K562 (cell line): ENCODE measurements around the gene EVL.

Source experiments
- CBX8 ChIP-seq: fragments of 200-600 bp; sonication (generic); IDR thresholded peaks from 2 replicates; pipeline ENCODE4 v1.6.1; 2012; ENCODE audit warnings: borderline replicate concordance, mixed run types, low read depth, mild to moderate bottlenecking, moderate library complexity, mixed read lengths, low read length, control low read depth, inconsistent platforms; ENCODE audit not compliant: poor library complexity, severe bottlenecking; ENCODE audit errors: extremely low read depth
- CTCF ChIP-seq, 3 experiments: IDR thresholded peaks in 2 of 3; conservative IDR thresholded peaks in 1 of 3; 2 replicates each; pipeline ENCODE4 v1.5.1; 2011 to 2012; ENCODE audit warnings: low read length in 3 of 3, mild to moderate bottlenecking in 3 of 3, control low read depth in 2 of 3, improper control_type of control experiment in 1 of 3, inconsistent platforms in 1 of 3, low read depth in 1 of 3, mixed read lengths in 1 of 3, moderate library complexity in 1 of 3; ENCODE audit not compliant: insufficient read depth in 2 of 3
- E2F1 ChIP-seq: sonication (generic); formaldehyde crosslinking; IDR thresholded peaks from 2 replicates; pipeline ENCODE4 v1.8.1; 2023; ENCODE audit warnings: mild to moderate bottlenecking, missing genetic modification reagents, moderate library complexity
- HMG20B ChIP-seq: fragments of 250-450 bp; sonication (Bioruptor Pico); IDR thresholded peaks from 2 replicates; pipeline ENCODE4 v1.5.0; 2021; ENCODE audit warnings: mild to moderate bottlenecking
- KLF1 ChIP-seq: fragments of 450-650 bp; IDR thresholded peaks from 2 replicates; pipeline ENCODE4 v1.6.1; 2016; ENCODE audit warnings: missing genetic modification characterization, missing compliant biosample characterization
- KLF13 ChIP-seq: fragments of 450-650 bp; IDR thresholded peaks from 2 replicates; pipeline ENCODE4 v1.6.1; 2016; ENCODE audit warnings: missing genetic modification characterization, low read depth, mild to moderate bottlenecking, missing compliant biosample characterization, moderate library complexity, borderline replicate concordance
- TAF1 ChIP-seq: IDR thresholded peaks from 2 replicates; pipeline ENCODE4 v1.6.1; 2011; ENCODE audit warnings: mild to moderate bottlenecking, low read length, moderate library complexity; ENCODE audit not compliant: insufficient read depth, control insufficient read depth, severe bottlenecking; ENCODE audit errors: extremely low read depth
- TAF9B ChIP-seq: fragments of 450-650 bp; IDR thresholded peaks from 2 replicates; pipeline ENCODE4 v1.6.1; 2018; ENCODE audit warnings: mild to moderate bottlenecking; ENCODE audit not compliant: partially characterized antibody
- TF ChIP-seq, protein P1 (sequence below): fragments of 450-650 bp; formaldehyde crosslinking; IDR thresholded peaks from 2 replicates; pipeline ENCODE4 v1.4.0; 2022; ENCODE audit warnings: mild to moderate bottlenecking, moderate library complexity

DNA sequence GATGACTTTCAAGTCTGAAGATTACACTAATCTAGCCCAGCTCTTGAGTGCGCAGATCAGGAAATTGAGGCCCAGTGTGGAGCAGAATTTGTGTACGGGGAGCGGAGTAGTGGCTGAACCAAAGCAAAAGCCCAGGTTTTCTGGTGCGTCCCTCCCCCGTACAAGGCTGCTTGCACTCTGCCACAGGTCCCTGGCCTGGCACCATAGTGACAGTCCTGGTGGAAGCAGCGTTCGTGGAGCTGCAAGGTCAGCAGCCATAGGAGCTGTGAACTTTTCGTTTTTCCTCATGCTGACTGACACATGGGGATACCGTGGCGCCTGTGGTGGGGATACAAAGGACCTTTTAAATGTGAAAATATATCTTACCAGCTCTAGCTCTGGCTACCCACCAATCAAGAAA lies 1.7 kb downstream of the EVL start:
- TF ChIP-seq KLF13 (no peak), CTCF (IDR thresholded peaks at IDR 0.05 in 2 of 3, conservative IDR thresholded peaks at IDR 0.05 in 1 of 3; ENCODE audit: insufficient read depth in 2 of 3, low read depth in 1 of 3, low read length in 3 of 3) (no peak), E2F1 (no peak), TAF1 (no peak), KLF1 (tag) (no peak), CBX8 (no peak), HMG20B (no peak), TAF9B (no peak)
- TF ChIP-seq, protein P1, sequence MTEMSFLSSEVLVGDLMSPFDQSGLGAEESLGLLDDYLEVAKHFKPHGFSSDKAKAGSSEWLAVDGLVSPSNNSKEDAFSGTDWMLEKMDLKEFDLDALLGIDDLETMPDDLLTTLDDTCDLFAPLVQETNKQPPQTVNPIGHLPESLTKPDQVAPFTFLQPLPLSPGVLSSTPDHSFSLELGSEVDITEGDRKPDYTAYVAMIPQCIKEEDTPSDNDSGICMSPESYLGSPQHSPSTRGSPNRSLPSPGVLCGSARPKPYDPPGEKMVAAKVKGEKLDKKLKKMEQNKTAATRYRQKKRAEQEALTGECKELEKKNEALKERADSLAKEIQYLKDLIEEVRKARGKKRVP, result no peak
